H1 (cell line): ENCODE data around the gene RAD52. TPM values are rescaled to one million over a fixed set of nuclear protein-coding genes. Genes with fewer than 3 reads are reported as not detected.

Source experiments
- ATF2 ChIP-seq: IDR thresholded peaks from 2 replicates; pipeline ENCODE4 v1.6.1; 2012; ENCODE audit warnings: low read length, inconsistent platforms
- CHD2 ChIP-seq: IDR thresholded peaks from 2 replicates; pipeline ENCODE4 v1.6.1; 2012; ENCODE audit warnings: low read length, improper control_type of control experiment
- E2F6 ChIP-seq: IDR thresholded peaks from 2 replicates; pipeline ENCODE4 v1.6.1; 2012; ENCODE audit warnings: inconsistent platforms
- KDM5A ChIP-seq: fragments of 200-600 bp; IDR thresholded peaks from 2 replicates; pipeline ENCODE4 v1.7.1; 2012; ENCODE audit warnings: mild to moderate bottlenecking, low read length, inconsistent platforms, mixed read lengths
- POU5F1 ChIP-seq: IDR thresholded peaks from 2 replicates; pipeline ENCODE4 v1.6.1; 2011; ENCODE audit warnings: low read depth, mild to moderate bottlenecking, low read length, moderate library complexity
- polyA plus RNA-seq, 7 experiments: library from polyadenylated mRNA; depleted of rRNA in 3 of 7; stranded (reverse) in 5 of 7; unstranded in 2 of 7; fragments of >200 nt in 5 of 7; fragments of 200-250 nt in 2 of 7; gene quantifications; 1 replicate in 5 of 7; 2 replicates in 1 of 7; 4 replicates in 1 of 7; pipeline versions ENCODE4 v1.2.1 to v1.2.3, GENCODE V29; 2011 to 2013; ENCODE audit warnings: missing spikeins in 2 of 7, mixed read lengths in 2 of 7
- total RNA-seq: library from RNA; stranded (reverse); fragmentation: NEBNext Ultra II Directional; extraction: Animal tissue kit (Norgen Biotek cat#: 25700); gene quantifications from 2 replicates; pipeline ENCODE4 v1.2.1, GENCODE V29; 2021

Gene RAD52
- total and polyA plus RNA-seq, 2 of the 8 experiments (the other 6 are each of a cell fraction or from before 2014, with no cell fraction given) = 12.5 to 14.3 TPM

GRCh38 chr12:967641-968040, 18.1 kb upstream of the RAD52 start (continued):
- no peak for TF ChIP-seq KDM5A
- no peak for TF ChIP-seq CHD2
- no peak for TF ChIP-seq E2F6
- no peak for TF ChIP-seq POU5F1
- TF ChIP-seq ATF2 = no peak
